GM23338 (cell line): Measurements from ENCODE around the gene MTMR3. TPM values are rescaled to one million over a fixed set of nuclear protein-coding genes. Genes with fewer than 3 reads are reported as not detected.
"Not testable (repeated sequence)": the region's sequence is repeated elsewhere in the genome, so short reads cannot be mapped to it uniquely, and the experiment has no call there.

Source experiments
- ATAC-seq: fragments of 200-7000 bp; cut with Tn5 transposase; 3 replicates; pipeline ENCODE4 v1.9.1; 2020
- DNase-seq: peaks from one replicate; pipeline ENCODE4 v3.0.0-alpha.2; 2015; ENCODE audit warnings: low spot score
- H2AFZ ChIP-seq: fragments of 200-600 bp; sonication (generic); 2 replicates; pipeline ENCODE4 v1.8.0; 2016; ENCODE audit warnings: antibody characterized with exemption, mild to moderate bottlenecking, moderate library complexity
- H3F3A ChIP-seq: fragments of 200-600 bp; sonication (generic); replicated peaks from 2 replicates; pipeline ENCODE4 v1.8.0; 2017; ENCODE audit warnings: antibody characterized with exemption, mixed run types, low read depth
- H3K27ac ChIP-seq: fragments of 200-600 bp; sonication (generic); 2 replicates; pipeline ENCODE4 v1.6.1; 2016; ENCODE audit warnings: low read depth
- H3K27me3 ChIP-seq: fragments of 200-600 bp; sonication (generic); 2 replicates; pipeline ENCODE4 v1.8.0; 2016; ENCODE audit warnings: mild to moderate bottlenecking, mixed run types, moderate library complexity; ENCODE audit not compliant: insufficient read depth
- H3K36me3 ChIP-seq: fragments of 200-600 bp; sonication (generic); 2 replicates; pipeline ENCODE4 v1.8.0; 2016; ENCODE audit warnings: mild to moderate bottlenecking; ENCODE audit not compliant: insufficient read depth
- H3K4me1 ChIP-seq: fragments of 200-600 bp; sonication (generic); 2 replicates; pipeline ENCODE4 v1.8.0; 2016; ENCODE audit warnings: mild to moderate bottlenecking, moderate library complexity; ENCODE audit not compliant: insufficient read depth
- H3K4me2 ChIP-seq: fragments of 200-600 bp; sonication (generic); 2 replicates; pipeline ENCODE4 v1.7.1; 2017; ENCODE audit warnings: mixed run types
- H3K4me3 ChIP-seq: fragments of 200-600 bp; sonication (generic); 2 replicates; pipeline ENCODE4 v1.6.1; 2016; ENCODE audit warnings: mixed run types
- H3K79me2 ChIP-seq: fragments of 200-600 bp; sonication (generic); replicated peaks from 2 replicates; pipeline ENCODE4 v1.8.0; 2017; ENCODE audit warnings: mild to moderate bottlenecking; ENCODE audit not compliant: insufficient read depth
- H3K9me2 ChIP-seq: fragments of 200-600 bp; sonication (generic); 2 replicates; pipeline ENCODE4 v1.8.0; 2017; ENCODE audit not compliant: insufficient read depth
- H4K20me1 ChIP-seq: fragments of 200-600 bp; sonication (generic); replicated peaks from 2 replicates; pipeline ENCODE4 v1.8.0; 2017; ENCODE audit warnings: mild to moderate bottlenecking; ENCODE audit not compliant: insufficient read depth
- H3K27ac Mint-ChIP-seq: 2 replicates; pipeline ENCODE4 v1.8.0; 2020; ENCODE audit warnings: inconsistent platforms, mild to moderate bottlenecking, moderate library complexity, mixed read lengths
- H3K27me3 Mint-ChIP-seq: 3 replicates; pipeline ENCODE4 v1.8.0; 2022; ENCODE audit warnings: low read depth, mild to moderate bottlenecking, moderate library complexity, mixed read lengths, inconsistent platforms; ENCODE audit not compliant: insufficient read depth, poor library complexity
- H3K36me3 Mint-ChIP-seq: 3 replicates; pipeline ENCODE4 v1.8.0; 2021; ENCODE audit warnings: low read depth, mild to moderate bottlenecking, inconsistent platforms, moderate library complexity, mixed read lengths
- H3K4me1 Mint-ChIP-seq: 3 replicates; pipeline ENCODE4 v1.8.0; 2020; ENCODE audit warnings: mild to moderate bottlenecking, inconsistent platforms, mixed read lengths
- H3K4me3 Mint-ChIP-seq: 3 replicates; pipeline ENCODE4 v1.8.0; 2021; ENCODE audit warnings: moderate library complexity, mild to moderate bottlenecking, inconsistent platforms, mixed read lengths
- H3K9me3 Mint-ChIP-seq: 3 replicates; pipeline ENCODE4 v1.8.0; 2020; ENCODE audit warnings: moderate library complexity, mild to moderate bottlenecking, inconsistent platforms, mixed read lengths
- CREB1 ChIP-seq: fragments of 250-450 bp; sonication (Bioruptor Pico); IDR thresholded peaks from 2 replicates; pipeline ENCODE4 v1.5.0; 2020; ENCODE audit warnings: low read depth, mild to moderate bottlenecking, moderate library complexity
- ETS1 ChIP-seq: IDR thresholded peaks from 2 replicates; pipeline ENCODE4 v1.6.1; 2016; ENCODE audit warnings: antibody characterized with exemption
- EZH2phosphoT487 ChIP-seq: fragments of 200-600 bp; sonication (generic); IDR thresholded peaks from one replicate; pipeline ENCODE4 v1.8.1; 2018; ENCODE audit warnings: antibody characterized with exemption; ENCODE audit not compliant: unreplicated experiment
- JUNB ChIP-seq: IDR thresholded peaks from one replicate; pipeline ENCODE4 v1.6.1; 2016; ENCODE audit warnings: antibody characterized with exemption; ENCODE audit not compliant: unreplicated experiment
- NANOG ChIP-seq: IDR thresholded peaks from 2 replicates; pipeline ENCODE4 v1.6.1; 2016; ENCODE audit warnings: antibody characterized with exemption, borderline replicate concordance
- POLR2AphosphoS5 ChIP-seq: IDR thresholded peaks from 2 replicates; pipeline ENCODE4 v1.6.1; 2016; ENCODE audit warnings: antibody characterized with exemption, low read depth
- REST ChIP-seq: IDR thresholded peaks from one replicate; pipeline ENCODE4 v1.6.1; 2018; ENCODE audit warnings: antibody characterized with exemption; ENCODE audit not compliant: unreplicated experiment
- STAT1 ChIP-seq: IDR thresholded peaks from one replicate; pipeline ENCODE4 v1.6.1; 2016; ENCODE audit warnings: antibody characterized with exemption; ENCODE audit not compliant: unreplicated experiment
- ZNF114 ChIP-seq: fragments of 250-450 bp; sonication (Bioruptor Pico); IDR thresholded peaks from 2 replicates; pipeline ENCODE4 v1.5.0; 2020; ENCODE audit warnings: mild to moderate bottlenecking, moderate library complexity
- ZNF331 ChIP-seq: fragments of 250-450 bp; sonication (Bioruptor Pico); IDR thresholded peaks from 2 replicates; pipeline ENCODE4 v1.5.0; 2020; ENCODE audit warnings: low read depth, mild to moderate bottlenecking, moderate library complexity
- ZNF462 ChIP-seq: fragments of 250-450 bp; sonication (Bioruptor Pico); IDR thresholded peaks from 2 replicates; pipeline ENCODE4 v1.5.0; 2020; ENCODE audit warnings: mild to moderate bottlenecking, moderate library complexity
- polyA plus RNA-seq: library from polyadenylated mRNA; unstranded; fragments of >200 nt; fragmentation: Nextera tagmentation; extraction: Ambion mirVana; gene quantifications from 2 replicates; pipeline ENCODE4 v1.2.1, GENCODE V29; 2016
- total RNA-seq: library from RNA; depleted of rRNA; stranded (reverse); fragments of >200 nt; shearing (Covaris generic); gene quantifications from 2 replicates; pipeline ENCODE4 v1.2.3, GENCODE V29; 2014

Gene MTMR3
- total and polyA plus RNA-seq, 2 experiments from 2014 or later: 5.2 to 27.4 TPM

- TF ChIP-seq ZNF114 (no peak), ZNF331 (no peak)
Observed at GRCh38 chr22:29973269-29973668, 90.3 kb downstream of the MTMR3 start (continued).

- not testable (repeated sequence) for H3K4me3 Mint-ChIP-seq, ATAC-seq
Observed at GRCh38 chr22:29973680-29974079, 90.7 kb downstream of the MTMR3 start.

GRCh38 chr22:29975494-29975893 lies 92.5 kb downstream of the MTMR3 start:
- Histone ChIP-seq H3F3A (no peaks in the 10 kb centered on the region), H2AFZ (no peak overlapping the region), H3K36me3 (no peaks in the 10 kb centered on the region), H3K27me3 (no peaks in the 10 kb centered on the region), H3K4me1 (no peaks in the 10 kb centered on the region), H3K79me2 (no peaks in the 10 kb centered on the region), H3K27ac (no peak overlapping the region), H3K9me2 (no peaks in the 10 kb centered on the region), H3K4me3 (no peak overlapping the region), H4K20me1 (no peaks in the 10 kb centered on the region), H3K4me2 (no peak overlapping the region)
- H3K36me3 Mint-ChIP-seq: no peaks in the 10 kb centered on the region
- H3K4me3 Mint-ChIP-seq: no peak overlapping the region
- no peak overlapping the region for H3K27ac Mint-ChIP-seq
- DNase-seq (no peak), ATAC-seq (no peak)
- H3K27me3 Mint-ChIP-seq: peaks cover 5% of the 10 kb centered on the region
- peaks cover 4% of the 10 kb centered on the region; the same call in 1 of the 3 replicates for H3K4me1 Mint-ChIP-seq
- no peaks in the 10 kb centered on the region for H3K9me3 Mint-ChIP-seq
- TF ChIP-seq ETS1 (no peak), JUNB (no peak), ZNF114 (no peak), POLR2AphosphoS5 (no peak), ZNF331 (no peak), ZNF462 (CRISPR knock-in tag) (no peak), EZH2phosphoT487 (no peak), STAT1 (no peak), CREB1 (CRISPR knock-in tag) (no peak), NANOG (no peak), REST (no peak)

More at GRCh38 chr22:29973680-29974079, 90.7 kb downstream of the MTMR3 start:
- not testable (repeated sequence) for H3K79me2 ChIP-seq, H3K4me2 ChIP-seq, H3K27me3 Mint-ChIP-seq, H3K27ac Mint-ChIP-seq, H3K27ac ChIP-seq, H3K4me1 ChIP-seq, H3K4me1 Mint-ChIP-seq, H3K4me3 ChIP-seq, H3K36me3 Mint-ChIP-seq, H4K20me1 ChIP-seq, H3K27me3 ChIP-seq, H3K9me3 Mint-ChIP-seq, DNase-seq, H3K9me2 ChIP-seq, H2AFZ ChIP-seq, H3K36me3 ChIP-seq, H3F3A ChIP-seq
